H1 (cell line): ENCODE measurements around the gene NAT8L. TPM values are rescaled to one million over a fixed set of nuclear protein-coding genes. Genes with fewer than 3 reads are reported as not detected.

Experiments used
- CTCF ChIA-PET: fragments of 300-600 bp; sonication (Branson Sonifier 250); formaldehyde crosslinking; loops from one replicate; lab custom pipeline; 2021; ENCODE audit not compliant: partially characterized antibody; lab: Charles Lee
- POLR2A ChIA-PET: fragments of 300-600 bp; sonication (Branson Sonifier 250); formaldehyde crosslinking; loops from one replicate; lab custom pipeline; 2021; ENCODE audit warnings: inconsistent platforms; ENCODE audit not compliant: partially characterized antibody; lab: Charles Lee
- DNase-seq, 2 experiments: peaks; one replicate each; pipeline versions ENCODE4 v3.0.0 to v3.0.0-alpha.2; 2010 to 2022; ENCODE audit warnings: low spot score in 2 of 2, low read depth in 1 of 2, mixed read lengths in 1 of 2
- FAIRE-seq: peaks from 2 replicates; lab custom pipeline; 2011; peaks lifted over from hg19 to GRCh38; lab: Jason Lieb, UNC
- H2AFZ ChIP-seq: 2 replicates; pipeline ENCODE4 v1.8.1; 2012; ENCODE audit warnings: low read length, inconsistent platforms
- H2AK5ac ChIP-seq: 2 replicates; pipeline ENCODE4 v1.6.1; 2013; ENCODE audit warnings: low read depth, low read length
- H2BK120ac ChIP-seq: replicated peaks from 2 replicates; pipeline ENCODE3; 2013; ENCODE audit warnings: low read depth, low read length, inconsistent platforms
- H2BK12ac ChIP-seq: 2 replicates; pipeline ENCODE4 v1.6.1; 2013; ENCODE audit warnings: low read depth, low read length
- H2BK15ac ChIP-seq: 2 replicates; pipeline ENCODE4 v1.6.1; 2013; ENCODE audit warnings: low read length
- H2BK20ac ChIP-seq: 2 replicates; pipeline ENCODE4 v1.6.1; 2013; ENCODE audit warnings: low read length
- H2BK5ac ChIP-seq: 2 replicates; pipeline ENCODE4 v1.6.1; 2013; ENCODE audit warnings: low read depth, low read length
- H3K14ac ChIP-seq: 2 replicates; pipeline ENCODE4 v1.6.1; 2013; ENCODE audit warnings: inconsistent platforms; ENCODE audit not compliant: insufficient read length
- H3K18ac ChIP-seq: 2 replicates; pipeline ENCODE4 v1.6.1; 2013; ENCODE audit warnings: low read length; ENCODE audit errors: extremely low read depth
- H3K23ac ChIP-seq: 2 replicates; pipeline ENCODE4 v1.6.1; 2013; ENCODE audit warnings: inconsistent platforms; ENCODE audit not compliant: insufficient read length
- H3K23me2 ChIP-seq: 2 replicates; pipeline ENCODE4 v1.6.1; 2013; ENCODE audit warnings: low read depth, low read length
- H3K27ac ChIP-seq: 2 replicates; pipeline ENCODE4 v1.6.1; 2011; ENCODE audit warnings: low read depth, low read length, inconsistent platforms
- H3K27me3 ChIP-seq, 4 experiments: replicated peaks in 1 of 4; 1 replicate in 1 of 4; 2 replicates in 3 of 4; pipeline versions ENCODE4 v1.6.1 to v1.8.1; 2011 to 2013; ENCODE audit warnings: low read length in 3 of 4, mild to moderate bottlenecking in 3 of 4, inconsistent platforms in 2 of 4, mixed read lengths in 2 of 4, moderate library complexity in 1 of 4; ENCODE audit not compliant: control insufficient read depth in 3 of 4, insufficient read depth in 3 of 4; ENCODE audit errors: extremely low read depth in 1 of 4
- H3K36me3 ChIP-seq, 4 experiments: 2 replicates each; pipeline versions ENCODE4 v1.6.1 to v1.8.1; 2011 to 2013; ENCODE audit warnings: mild to moderate bottlenecking in 4 of 4, low read length in 3 of 4, moderate library complexity in 2 of 4, control low read depth in 1 of 4, inconsistent platforms in 1 of 4; ENCODE audit not compliant: insufficient read depth in 4 of 4, control insufficient read depth in 2 of 4
- H3K4ac ChIP-seq: replicated peaks from 2 replicates; pipeline ENCODE3; 2013; ENCODE audit warnings: low read length, low read depth, mixed read lengths, inconsistent platforms; ENCODE audit not compliant: insufficient read length
- H3K4me1 ChIP-seq, 4 experiments: replicated peaks in 1 of 4; 1 replicate in 1 of 4; 2 replicates in 3 of 4; pipeline versions ENCODE4 v1.6.1 to v1.8.1; 2011 to 2013; ENCODE audit warnings: low read length in 3 of 4, inconsistent platforms in 2 of 4, mixed read lengths in 1 of 4; ENCODE audit not compliant: insufficient read depth in 4 of 4, control insufficient read depth in 3 of 4
- H3K4me2 ChIP-seq, 2 experiments: 2 replicates each; pipeline versions ENCODE4 v1.6.1 to v1.8.1; 2011 to 2013; ENCODE audit warnings: low read depth in 2 of 2, low read length in 2 of 2, control low read depth in 1 of 2, inconsistent platforms in 1 of 2, mild to moderate bottlenecking in 1 of 2; ENCODE audit not compliant: insufficient read depth in 1 of 2
- H3K4me3 ChIP-seq, 4 experiments: fragments of 200-600, 300-600 bp in 1 of 4; sonication (generic), shearing (Covaris generic), sonication (Bioruptor Twin) in 1 of 4; 2 replicates each; pipeline versions ENCODE4 v1.5.1 to v1.8.1; 2011 to 2016; ENCODE audit warnings: low read length in 4 of 4, low read depth in 3 of 4, control low read depth in 2 of 4, inconsistent platforms in 2 of 4, mild to moderate bottlenecking in 2 of 4, mixed read lengths in 1 of 4, moderate library complexity in 1 of 4; ENCODE audit not compliant: insufficient read depth in 2 of 4; ENCODE audit errors: extremely low read depth in 1 of 4
- H3K56ac ChIP-seq: replicated peaks from 2 replicates; pipeline ENCODE3; 2013; ENCODE audit warnings: low read depth, mild to moderate bottlenecking, mixed read lengths, low read length, inconsistent platforms; ENCODE audit not compliant: insufficient read length
- H3K79me1 ChIP-seq: 2 replicates; pipeline ENCODE4 v1.6.1; 2013; ENCODE audit warnings: low read depth, low read length, control low read depth
- H3K79me2 ChIP-seq, 2 experiments: 2 replicates each; pipeline versions ENCODE4 v1.6.1 to v1.8.1; 2012 to 2013; ENCODE audit warnings: low read length in 2 of 2, mild to moderate bottlenecking in 2 of 2, inconsistent platforms in 1 of 2; ENCODE audit not compliant: insufficient read depth in 2 of 2, control insufficient read depth in 1 of 2
- H3K9ac ChIP-seq, 4 experiments: replicated peaks in 1 of 4; 1 replicate in 1 of 4; 2 replicates in 3 of 4; pipeline versions ENCODE4 v1.6.1 to v1.8.1; 2011 to 2013; ENCODE audit warnings: low read depth in 3 of 4, low read length in 3 of 4, control low read depth in 2 of 4, mild to moderate bottlenecking in 2 of 4, moderate library complexity in 2 of 4, inconsistent platforms in 1 of 4; ENCODE audit errors: extremely low read depth in 1 of 4
- H3K9me3 ChIP-seq, 2 experiments: 2 replicates each; pipeline versions ENCODE4 v1.6.1 to v1.8.1; 2012 to 2013; ENCODE audit warnings: mild to moderate bottlenecking in 2 of 2, moderate library complexity in 2 of 2, control low read depth in 1 of 2, inconsistent platforms in 1 of 2, low read depth in 1 of 2, low read length in 1 of 2, mixed read lengths in 1 of 2; ENCODE audit not compliant: insufficient read depth in 2 of 2
- H4K20me1 ChIP-seq, 2 experiments: replicated peaks in 1 of 2; 2 replicates each; pipeline versions ENCODE3 to v1.8.1; 2011 to 2013; ENCODE audit warnings: inconsistent platforms in 2 of 2, low read length in 2 of 2, mild to moderate bottlenecking in 1 of 2; ENCODE audit not compliant: insufficient read depth in 2 of 2, control insufficient read depth in 1 of 2
- H4K5ac ChIP-seq: 2 replicates; pipeline ENCODE4 v1.6.1; 2013; ENCODE audit warnings: low read length, low read depth, mixed read lengths, inconsistent platforms; ENCODE audit not compliant: insufficient read length
- H4K8ac ChIP-seq: 2 replicates; pipeline ENCODE4 v1.8.0; 2013; ENCODE audit warnings: mild to moderate bottlenecking, moderate library complexity, low read length, inconsistent platforms; ENCODE audit not compliant: insufficient read depth; ENCODE audit errors: extremely low read depth
- H4K91ac ChIP-seq: replicated peaks from 2 replicates; pipeline ENCODE3; 2013; ENCODE audit warnings: low read length, mixed read lengths, inconsistent platforms; ENCODE audit not compliant: insufficient read length
- ATF2 ChIP-seq: IDR thresholded peaks from 2 replicates; pipeline ENCODE4 v1.6.1; 2012; ENCODE audit warnings: low read length, inconsistent platforms
- BRCA1 ChIP-seq: IDR thresholded peaks from 2 replicates; pipeline ENCODE4 v1.6.1; 2012; ENCODE audit warnings: low read depth, low read length, improper control_type of control experiment
- CBX8 ChIP-seq: fragments of 300-800, 300-1000 bp; sonication (generic); IDR thresholded peaks from 2 replicates; pipeline ENCODE4 v1.7.1; 2016; ENCODE audit warnings: low read depth, low read length, borderline replicate concordance
- CREB1 ChIP-seq: IDR thresholded peaks from 2 replicates; pipeline ENCODE4 v1.6.1; 2012; ENCODE audit warnings: inconsistent platforms
- HDAC2 ChIP-seq, 2 experiments: fragments of 300-600 bp in 1 of 2; sonication (generic) in 1 of 2; IDR thresholded peaks; 2 replicates each; pipeline ENCODE4 v1.6.1; 2011 to 2012; ENCODE audit warnings: low read depth in 2 of 2, low read length in 2 of 2, mild to moderate bottlenecking in 2 of 2, moderate library complexity in 2 of 2, borderline replicate concordance in 1 of 2, inconsistent platforms in 1 of 2
- KDM1A ChIP-seq: fragments of 200-600, 300-600 bp; sonication (generic); IDR thresholded peaks from 2 replicates; pipeline ENCODE4 v1.7.1; 2016; ENCODE audit warnings: mild to moderate bottlenecking, low read length, borderline replicate concordance
- KDM5A ChIP-seq: fragments of 200-600 bp; IDR thresholded peaks from 2 replicates; pipeline ENCODE4 v1.7.1; 2012; ENCODE audit warnings: mild to moderate bottlenecking, low read length, inconsistent platforms, mixed read lengths
- RXRA ChIP-seq: IDR thresholded peaks from 2 replicates; pipeline ENCODE4 v1.6.1; 2011; ENCODE audit warnings: low read depth, mild to moderate bottlenecking, low read length, moderate library complexity; ENCODE audit not compliant: insufficient read depth
- SAP30 ChIP-seq: fragments of 300-600 bp; sonication (generic); IDR thresholded peaks from 2 replicates; pipeline ENCODE4 v1.7.1; 2012; ENCODE audit warnings: low read length, moderate library complexity, mild to moderate bottlenecking, inconsistent platforms; ENCODE audit not compliant: insufficient read depth, insufficient replicate concordance
- SP4 ChIP-seq: IDR thresholded peaks from 2 replicates; pipeline ENCODE4 v1.6.1; 2012; ENCODE audit warnings: low read length, inconsistent platforms
- USF2 ChIP-seq: IDR thresholded peaks from 2 replicates; pipeline ENCODE4 v1.6.1; 2011; ENCODE audit warnings: low read length, improper control_type of control experiment
- WGBS, 2 experiments: shearing (Covaris generic) in 1 of 2; methylation state at CpG; one replicate each; pipeline versions ENCODE4 v1.1.6 to v1.1.7; 2013 to 2015; ENCODE audit warnings: low lambda C conversion rate in 2 of 2, mixed read lengths in 2 of 2, inconsistent platforms in 1 of 2, low coverage in 1 of 2, missing lambda C conversion rate in 1 of 2; ENCODE audit not compliant: insufficient replicate concordance in 2 of 2, insufficient coverage in 1 of 2, insufficient read length in 1 of 2; ENCODE audit errors: extremely low coverage in 1 of 2, missing lambda C conversion rate in 1 of 2; 5-methylcytosine and 5-hydroxymethylcytosine counted together
- polyA plus RNA-seq, 7 experiments: library from polyadenylated mRNA; depleted of rRNA in 3 of 7; stranded (reverse) in 5 of 7; unstranded in 2 of 7; fragments of >200 nt in 5 of 7; fragments of 200-250 nt in 2 of 7; gene quantifications; 1 replicate in 5 of 7; 2 replicates in 1 of 7; 4 replicates in 1 of 7; pipeline versions ENCODE4 v1.2.1 to v1.2.3, GENCODE V29; 2011 to 2013; ENCODE audit warnings: missing spikeins in 2 of 7, mixed read lengths in 2 of 7
- total RNA-seq: library from RNA; stranded (reverse); fragmentation: NEBNext Ultra II Directional; extraction: Animal tissue kit (Norgen Biotek cat#: 25700); gene quantifications from 2 replicates; pipeline ENCODE4 v1.2.1, GENCODE V29; 2021

NAT8L gene
- total and polyA plus RNA-seq, 2 of the 8 experiments (the other 6 are each of a cell fraction or from before 2014, with no cell fraction given): 10.8 TPM

GRCh38 chr4:2074588-2074987, 15.5 kb downstream of the NAT8L start:
- H3K4me3 ChIP-seq: no peak overlapping the region
- no peak overlapping the region for H2BK5ac ChIP-seq
- H3K23me2 ChIP-seq: no peaks in the 10 kb centered on the region
- no peaks in the 10 kb centered on the region for H3K79me2 ChIP-seq
- no peak overlapping the region for H3K14ac ChIP-seq
- ChIA-PET CTCF (interaction anchor here (1.0 to 1.4 kb wide), 5 partner anchors 11 to 165 kb away, joined by 3 to 4 read pairs (median 3); no protein-coding TSS in a partner anchor), POLR2A (interaction anchor here (2.2 kb wide), 1 partner anchor 13 kb away, joined by 6 read pairs; no protein-coding TSS in a partner anchor)
- H3K4me1 ChIP-seq: peaks cover 0 to 13% (median 9%) of the 10 kb centered on the region in 4 experiments; a peak in 6 of 7 replicates
- no peak overlapping the region for H4K8ac ChIP-seq
- no peak overlapping the region for H2AFZ ChIP-seq
- no peak overlapping the region for H2BK12ac ChIP-seq
- H3K27me3 ChIP-seq: no peaks in the 10 kb centered on the region
- no peak overlapping the region for H3K56ac ChIP-seq
- no peak overlapping the region for H3K4me2 ChIP-seq
- H3K36me3 ChIP-seq: no peaks in the 10 kb centered on the region
- no peak overlapping the region for H3K9ac ChIP-seq
- no peak for DNase-seq
- no peak overlapping the region for H3K18ac ChIP-seq
- H4K91ac ChIP-seq: no peak overlapping the region
- H3K79me1 ChIP-seq: no peaks in the 10 kb centered on the region
- no peak overlapping the region for H2BK15ac ChIP-seq
- no peak overlapping the region for H2BK120ac ChIP-seq
- no peak overlapping the region for H3K23ac ChIP-seq
- FAIRE-seq: no peak
- peaks cover 0 to 4% of the 10 kb centered on the region in 2 experiments for H4K20me1 ChIP-seq
- 95% methylated on average over 11 of the region's 11 CpGs; no CpG with 5 or more reads in 1 of the 2 experiments for WGBS, 2 experiments
- no peak overlapping the region for H3K4ac ChIP-seq
- no peak overlapping the region for H2BK20ac ChIP-seq
- H4K5ac ChIP-seq: no peak overlapping the region
- no peak overlapping the region for H3K27ac ChIP-seq
- no peak overlapping the region for H2AK5ac ChIP-seq
- H3K9me3 ChIP-seq: no peaks in the 10 kb centered on the region
- no peak for TF ChIP-seq KDM1A
- TF ChIP-seq ATF2: no peak
- no peak for TF ChIP-seq SP4
- TF ChIP-seq CBX8: no peak
- no peak for TF ChIP-seq KDM5A
- no peak for TF ChIP-seq CREB1
- TF ChIP-seq BRCA1: no peak
- no peak for TF ChIP-seq USF2
- TF ChIP-seq SAP30: no peak
- no peak for TF ChIP-seq HDAC2 (IDR thresholded peaks at IDR 0.05; ENCODE audit: borderline replicate concordance in 1 of 2, low read depth in 2 of 2, low read length in 2 of 2)
- TF ChIP-seq RXRA: no peak
